Retinal pigment epithelial cell (primary cell): ENCODE data around the gene MAPK11.
A peak's percentile ranks its signal among the peaks of the same experiment; 100 is the strongest.

Experiments used
- DNase-seq: peaks from one replicate; pipeline ENCODE4 v3.0.0-alpha.2; 2010; ENCODE audit warnings: low read depth
- H3K4me3 ChIP-seq: 2 replicates; pipeline ENCODE4 v1.5.1; 2011; ENCODE audit warnings: mild to moderate bottlenecking, low read length, control low read depth, moderate library complexity
- TF ChIP-seq, protein P1 (sequence below): conservative IDR thresholded peaks from 2 replicates; pipeline ENCODE4 v1.5.1; 2011; ENCODE audit warnings: low read depth, low read length, control low read depth, inconsistent platforms

The MAPK11 gene

DNA sequence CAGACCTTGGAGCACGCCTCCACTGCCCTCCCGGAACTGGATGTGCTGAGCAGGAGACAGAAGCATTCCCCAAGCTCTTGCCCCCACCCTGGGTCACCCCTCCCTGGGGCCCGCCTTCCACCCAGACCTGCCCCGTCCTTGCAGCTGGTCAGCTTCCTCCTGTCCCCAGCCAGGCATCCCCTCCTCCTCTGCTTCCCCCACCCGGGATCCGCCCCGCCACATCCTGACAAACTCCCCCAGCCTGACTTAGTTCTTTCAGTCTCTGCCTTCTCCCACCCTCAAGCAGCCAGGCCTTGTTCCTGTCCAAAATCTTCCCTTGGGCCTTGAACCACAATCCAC is 38.4 kb upstream of the MAPK11 start:
- DNase-seq: no peak
- TF ChIP-seq, protein P1, sequence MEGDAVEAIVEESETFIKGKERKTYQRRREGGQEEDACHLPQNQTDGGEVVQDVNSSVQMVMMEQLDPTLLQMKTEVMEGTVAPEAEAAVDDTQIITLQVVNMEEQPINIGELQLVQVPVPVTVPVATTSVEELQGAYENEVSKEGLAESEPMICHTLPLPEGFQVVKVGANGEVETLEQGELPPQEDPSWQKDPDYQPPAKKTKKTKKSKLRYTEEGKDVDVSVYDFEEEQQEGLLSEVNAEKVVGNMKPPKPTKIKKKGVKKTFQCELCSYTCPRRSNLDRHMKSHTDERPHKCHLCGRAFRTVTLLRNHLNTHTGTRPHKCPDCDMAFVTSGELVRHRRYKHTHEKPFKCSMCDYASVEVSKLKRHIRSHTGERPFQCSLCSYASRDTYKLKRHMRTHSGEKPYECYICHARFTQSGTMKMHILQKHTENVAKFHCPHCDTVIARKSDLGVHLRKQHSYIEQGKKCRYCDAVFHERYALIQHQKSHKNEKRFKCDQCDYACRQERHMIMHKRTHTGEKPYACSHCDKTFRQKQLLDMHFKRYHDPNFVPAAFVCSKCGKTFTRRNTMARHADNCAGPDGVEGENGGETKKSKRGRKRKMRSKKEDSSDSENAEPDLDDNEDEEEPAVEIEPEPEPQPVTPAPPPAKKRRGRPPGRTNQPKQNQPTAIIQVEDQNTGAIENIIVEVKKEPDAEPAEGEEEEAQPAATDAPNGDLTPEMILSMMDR: no peak
- no peak overlapping the region for H3K4me3 ChIP-seq

DNA sequence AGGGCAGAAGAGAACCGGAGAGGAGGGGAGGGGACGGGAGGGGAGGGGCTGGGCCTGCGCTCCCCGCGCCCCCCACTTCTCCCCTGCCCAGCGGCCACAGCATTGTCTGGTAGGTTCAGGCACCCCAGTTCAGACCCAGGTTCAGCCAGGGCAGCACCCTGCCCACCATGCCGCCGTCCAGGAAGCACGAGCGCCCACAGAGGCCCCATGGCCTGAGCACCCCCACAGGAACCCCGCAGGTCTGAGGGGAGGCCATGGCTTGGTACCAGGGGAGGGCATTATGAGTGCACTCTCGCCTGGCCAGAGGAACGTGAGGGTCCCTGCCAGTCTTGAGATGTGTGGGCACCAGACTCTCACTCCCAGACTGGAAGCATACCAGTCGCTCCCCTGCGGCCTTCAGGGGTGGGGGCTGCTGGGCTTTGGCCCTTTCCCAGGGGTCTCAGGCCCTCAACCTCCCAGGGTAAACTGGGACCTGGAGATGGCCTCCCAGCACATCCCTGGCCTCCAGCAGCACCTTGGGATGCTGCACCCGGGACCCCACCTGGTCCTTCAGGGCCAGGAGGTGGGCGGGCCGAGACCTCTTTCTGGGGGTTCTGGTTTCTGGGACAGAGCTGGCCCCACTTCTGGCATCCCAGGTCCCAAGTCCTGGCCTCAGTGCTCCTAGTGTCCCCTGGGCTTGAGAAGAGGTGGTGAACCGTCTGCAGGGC is 37.9 kb upstream of the MAPK11 start:
- H3K4me3 ChIP-seq: no peak overlapping the region
- TF ChIP-seq, protein P1: no peak
- DNase-seq: no peak

DNA sequence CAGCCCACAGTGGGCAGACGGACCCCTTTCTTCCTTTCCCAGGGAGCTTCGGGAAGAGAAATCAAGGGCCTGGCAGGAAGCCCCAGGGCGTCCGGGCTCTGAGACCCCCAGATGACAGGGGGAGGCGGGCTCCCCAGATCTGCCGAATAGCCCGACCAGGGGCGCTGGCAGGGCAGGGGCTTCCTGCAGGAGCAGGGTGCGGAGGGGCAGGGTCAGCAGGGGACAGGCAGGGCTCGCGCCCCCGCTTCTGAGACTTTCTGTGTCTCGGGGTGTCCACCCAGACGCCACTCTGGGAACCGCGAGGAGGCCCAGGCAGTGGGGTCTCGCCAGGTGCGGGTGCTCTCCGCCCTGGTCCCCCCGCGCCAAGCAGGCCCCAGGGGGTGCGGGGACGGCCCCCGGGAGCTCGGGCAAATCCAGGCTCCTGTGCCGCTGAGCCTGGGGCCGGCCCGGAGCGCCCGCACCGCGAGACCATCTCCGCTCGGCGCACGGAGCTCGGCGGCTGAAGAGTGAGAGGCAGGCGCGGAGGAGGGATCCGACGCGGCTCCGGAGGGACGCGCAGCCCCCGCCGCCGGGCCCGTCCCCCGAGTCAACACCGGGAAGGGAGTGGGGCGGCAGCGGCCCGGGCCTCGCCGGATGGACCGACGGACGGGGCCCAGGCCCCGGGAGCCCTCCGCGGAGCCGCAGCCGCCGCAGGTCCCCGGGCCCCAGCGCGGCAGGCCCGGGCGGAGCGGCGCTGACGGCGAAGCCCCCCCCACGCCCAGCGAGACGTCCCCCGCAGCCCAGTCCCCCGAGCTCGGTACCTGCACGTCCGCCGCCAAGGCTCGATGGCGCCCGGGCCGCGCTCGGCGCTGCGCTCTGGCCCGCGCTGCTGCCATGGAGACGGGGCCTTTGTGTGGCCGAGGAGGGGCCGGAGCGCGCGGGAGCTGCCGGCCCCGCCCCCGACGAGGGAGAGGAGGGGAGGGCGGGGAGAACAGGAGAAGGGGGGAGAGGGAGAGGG is 36.9 kb upstream of the MAPK11 start, which contains the start of gene PLXNB2:
PLXNB2 (minus strand) TSS at position 894 of the 997 bp plus-strand sequence. CDS start 17,062 bp downstream, outside the sequence.
- peak within 1 kb of the TSS; percentile 84 for H3K4me3 ChIP-seq
- no peak for DNase-seq
- TF ChIP-seq, protein P1: no peak

DNA sequence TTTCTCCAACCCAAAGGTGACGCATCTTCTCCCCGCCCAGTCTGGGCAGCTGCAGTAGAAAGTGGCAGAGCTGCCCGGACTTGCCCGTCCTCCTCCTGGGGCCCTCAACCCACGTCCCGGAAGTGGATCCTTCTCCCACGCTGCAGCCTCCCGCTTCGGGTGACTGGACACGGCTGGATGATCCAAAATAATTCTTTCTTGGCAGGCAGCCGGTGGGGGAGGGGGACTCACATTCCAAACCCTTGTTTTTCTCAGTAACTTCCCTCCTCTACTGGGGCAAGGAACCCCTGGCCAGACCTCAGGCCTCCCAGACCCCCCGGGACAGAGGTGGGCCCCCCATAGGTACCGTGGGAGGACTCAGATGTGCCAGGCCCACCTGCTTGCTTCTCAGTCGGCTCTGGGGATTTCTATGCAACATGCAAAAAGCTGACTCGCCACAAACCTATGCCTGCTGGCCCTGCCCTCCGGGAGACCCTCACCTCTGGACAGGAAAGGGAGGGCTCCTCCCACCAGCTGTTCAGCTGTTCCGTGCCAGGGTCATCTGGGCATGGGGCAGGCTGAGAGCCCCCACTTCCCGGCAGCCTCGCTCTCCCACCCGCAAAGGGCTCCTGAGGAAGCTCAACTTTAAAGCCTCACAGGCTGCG is 35.9 kb upstream of the MAPK11 start:
- TF ChIP-seq, protein P1: no peak
- DNase-seq: peak; percentile 85
- H3K4me3 ChIP-seq: peak overlapping the region; percentile 84

DNA sequence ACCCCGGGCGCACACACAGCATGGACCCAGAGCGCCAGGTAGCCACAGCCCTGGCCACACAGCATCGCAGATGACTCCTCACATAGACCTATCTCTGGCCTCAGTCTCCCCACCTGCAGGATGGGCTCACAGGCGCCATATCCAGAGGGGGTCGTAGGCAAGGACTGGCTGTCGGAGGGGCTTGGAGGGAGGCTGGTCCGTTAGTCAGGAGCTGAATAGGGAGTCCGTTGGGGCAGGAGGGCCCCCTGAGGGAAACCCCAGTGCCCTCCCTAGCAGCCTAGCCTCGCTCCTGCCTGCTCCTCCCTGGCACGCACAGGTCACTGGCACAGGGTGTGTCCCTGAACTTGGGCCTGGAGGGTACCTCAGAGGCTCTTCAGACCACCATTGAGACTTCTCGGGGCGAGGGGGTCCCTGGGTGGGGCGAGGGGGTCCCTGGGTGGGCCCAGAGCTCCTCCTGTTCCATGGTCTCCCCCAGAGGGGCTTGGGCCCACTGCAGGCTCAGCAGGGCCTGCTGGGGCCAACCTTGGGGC is 35.3 kb upstream of the MAPK11 start:
- TF ChIP-seq, protein P1: no peak
- peak overlapping the region; percentile 84 for H3K4me3 ChIP-seq

DNA sequence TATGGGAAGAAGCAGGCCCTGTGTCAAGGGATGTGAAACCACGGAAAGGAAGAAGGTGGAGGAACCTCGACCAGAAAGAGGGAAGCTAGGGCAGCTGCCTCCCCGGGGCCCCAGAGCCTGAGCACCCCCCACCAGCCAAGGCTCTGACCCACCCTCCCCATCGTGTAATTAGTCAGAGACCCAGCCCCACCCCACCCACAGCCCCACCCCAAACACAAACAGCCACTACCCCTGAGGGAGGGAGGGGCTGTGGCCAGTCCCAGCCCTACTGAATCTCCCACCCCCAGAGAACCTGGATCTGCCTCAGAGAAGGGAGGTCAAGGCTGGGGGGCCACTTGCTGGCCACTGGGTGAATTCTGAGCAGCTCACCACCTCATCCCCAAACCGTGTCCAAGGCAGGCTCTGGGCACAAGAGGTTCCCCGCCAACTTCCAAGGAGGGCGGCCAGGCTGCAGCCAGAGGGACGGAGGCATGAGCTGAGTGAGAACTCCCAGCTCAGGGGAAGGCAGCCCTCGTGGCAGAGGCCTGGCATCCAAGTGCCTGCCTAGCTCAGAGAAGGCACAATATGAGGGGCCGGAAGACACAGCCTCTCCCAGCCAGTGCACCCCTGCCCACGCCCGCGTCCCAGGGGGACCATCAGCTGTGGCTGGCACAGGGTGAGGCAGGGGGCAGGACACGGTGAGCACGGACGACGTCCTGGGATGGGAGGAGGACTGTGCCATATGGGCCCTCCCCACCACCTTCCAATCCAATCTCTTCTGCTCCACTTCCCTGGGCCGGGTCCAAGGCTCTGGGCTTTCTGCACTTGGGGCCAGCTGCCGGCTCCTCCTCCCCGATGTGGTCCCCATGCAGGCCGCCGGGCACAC is 34.6 kb upstream of the MAPK11 start:
- DNase-seq: peak; percentile 70
- TF ChIP-seq, protein P1: no peak
- H3K4me3 ChIP-seq: peak overlapping the region; percentile 84

More for the DNA sequence above, 35.3 kb upstream of the MAPK11 start:
- DNase-seq: no peak
